Measurements from ENCODE around the gene TMEM266. TPM values are rescaled to one million over a fixed set of nuclear protein-coding genes. Genes with fewer than 3 reads are reported as not detected.

TMEM266 gene
- total and polyA plus RNA-seq, 2 of the 4 experiments (the other 2 are of a cell fraction): not detected

DNA sequence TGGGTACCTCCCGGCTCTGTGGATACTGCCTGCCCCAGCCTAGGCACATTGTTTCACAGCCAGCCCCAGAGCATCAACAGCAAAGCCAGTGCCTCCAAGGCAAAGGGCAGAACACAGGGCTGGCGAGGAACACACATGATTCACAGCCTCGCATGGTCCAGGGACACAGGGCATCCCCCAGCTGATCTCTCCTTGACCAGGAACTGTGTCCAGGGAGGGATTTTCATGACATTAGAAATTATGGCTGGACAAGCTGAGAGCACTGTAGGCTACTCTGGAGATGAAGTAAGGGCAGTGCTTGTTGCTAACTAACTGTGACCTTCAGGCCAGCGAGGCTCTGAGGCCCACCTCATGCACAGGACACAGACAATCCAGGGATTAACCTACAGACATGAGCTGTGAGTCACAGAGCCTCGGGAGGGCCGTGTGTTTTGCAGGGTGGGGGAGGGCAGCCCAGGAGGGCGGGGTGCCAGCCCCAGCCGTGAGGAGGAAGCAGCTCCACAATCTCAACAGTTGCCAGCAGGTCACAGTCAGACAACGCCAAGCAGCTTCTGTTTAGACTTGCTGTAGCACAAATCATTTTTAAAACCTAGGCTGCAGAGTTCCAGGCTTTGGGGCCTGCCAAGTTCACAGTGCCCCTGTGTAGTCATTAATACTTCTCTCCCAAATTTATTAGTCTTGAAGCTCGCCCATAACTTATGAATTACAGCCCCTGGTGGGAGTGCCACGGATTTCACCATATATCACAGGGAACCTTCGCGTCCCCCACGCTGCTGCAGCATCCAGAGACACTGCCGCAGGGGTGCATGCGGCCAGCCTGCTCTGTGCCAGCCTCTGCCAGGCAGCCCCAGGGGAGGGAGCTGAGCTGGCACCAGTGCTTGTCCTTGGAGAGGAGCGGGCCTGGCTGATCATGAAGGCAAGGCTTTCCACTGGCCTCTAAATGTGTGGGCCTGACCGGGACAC, 136.8 kb downstream of the TMEM266 start (continued):
- TF ChIP-seq NFE2L2 (IDR thresholded peaks at IDR 0.05; ENCODE audit: low read depth, low read length) (no peak), MXI1 (IDR thresholded peaks at IDR 0.05; ENCODE audit: borderline replicate concordance, low read depth, low read length) (no peak), RFX5 (IDR thresholded peaks at IDR 0.05; ENCODE audit: low read depth, low read length) (no peak), SMC3 (IDR thresholded peaks at IDR 0.05; ENCODE audit: low read depth, low read length) (peak; percentile 9; the same call in 1 of the 2 replicates)
